SK-N-SH treated with all-trans-retinoic acid at 6 μM for 48 hours (cell line): ENCODE data around the gene PTGES.

Experiments
- ATAC-seq: fragments of 200-7000 bp; cut with Tn5 transposase; 3 replicates; pipeline ENCODE4 v1.9.1; 2020; ENCODE audit warnings: mild to moderate bottlenecking, moderate library complexity
- ARNTL ChIP-seq: fragments of 450-650 bp; formaldehyde crosslinking; IDR thresholded peaks from 2 replicates; pipeline ENCODE4 v1.5.0; 2020; ENCODE audit warnings: low read depth, mild to moderate bottlenecking, moderate library complexity, borderline replicate concordance
- BACH2 ChIP-seq: fragments of 250-450 bp; sonication (Bioruptor Pico); IDR thresholded peaks from 2 replicates; pipeline ENCODE4 v1.9.0; 2021; ENCODE audit warnings: mild to moderate bottlenecking, borderline replicate concordance
- CREB5 ChIP-seq: fragments of 250-450 bp; sonication (Bioruptor Pico); IDR thresholded peaks from 2 replicates; pipeline ENCODE4 v1.5.1; 2020; ENCODE audit warnings: low read depth, mild to moderate bottlenecking, moderate library complexity
- CSDC2 ChIP-seq: fragments of 250-450 bp; sonication (Bioruptor Pico); IDR thresholded peaks from 2 replicates; pipeline ENCODE4 v1.5.0; 2020; ENCODE audit warnings: mild to moderate bottlenecking, moderate library complexity
- CSRNP3 ChIP-seq: fragments of 250-450 bp; sonication (Bioruptor Pico); IDR thresholded peaks from 2 replicates; pipeline ENCODE4 v1.5.1; 2021; ENCODE audit warnings: mild to moderate bottlenecking, moderate library complexity
- ESRRG ChIP-seq: fragments of 250-450 bp; sonication (Bioruptor Pico); IDR thresholded peaks from 2 replicates; pipeline ENCODE4 v1.6.1; 2021; ENCODE audit warnings: mild to moderate bottlenecking
- GLIS3 ChIP-seq: fragments of 250-450 bp; sonication (Bioruptor Pico); IDR thresholded peaks from 2 replicates; pipeline ENCODE4 v1.5.0; 2020; ENCODE audit warnings: mild to moderate bottlenecking, moderate library complexity
- OSR1 ChIP-seq: fragments of 250-450 bp; sonication (Bioruptor Pico); IDR thresholded peaks from 2 replicates; pipeline ENCODE4 v1.8.0; 2022; ENCODE audit warnings: moderate library complexity, mild to moderate bottlenecking, inconsistent platforms
- PATZ1 ChIP-seq: fragments of 250-450 bp; sonication (Bioruptor Pico); IDR thresholded peaks from 2 replicates; pipeline ENCODE4 v1.8.0; 2020; ENCODE audit warnings: mild to moderate bottlenecking, moderate library complexity, borderline replicate concordance
- POU6F1 ChIP-seq: fragments of 250-450 bp; sonication (Bioruptor Pico); IDR thresholded peaks from 2 replicates; pipeline ENCODE4 v1.8.0; 2021; ENCODE audit warnings: low read depth, mild to moderate bottlenecking, moderate library complexity, borderline replicate concordance
- PPARA ChIP-seq: fragments of 250-450 bp; sonication (Bioruptor Pico); IDR thresholded peaks from 2 replicates; pipeline ENCODE4 v1.5.0; 2020; ENCODE audit warnings: mild to moderate bottlenecking, borderline replicate concordance
- RARB ChIP-seq: fragments of 250-450 bp; sonication (Bioruptor Pico); IDR thresholded peaks from 2 replicates; pipeline ENCODE4 v1.8.0; 2021; ENCODE audit warnings: mild to moderate bottlenecking, moderate library complexity
- SNAI2 ChIP-seq: fragments of 250-450 bp; sonication (Bioruptor Pico); IDR thresholded peaks from 2 replicates; pipeline ENCODE4 v1.5.0; 2020; ENCODE audit warnings: mild to moderate bottlenecking, moderate library complexity
- TCF4 ChIP-seq: fragments of 250-450 bp; sonication (Bioruptor Pico); IDR thresholded peaks from 2 replicates; pipeline ENCODE4 v1.8.0; 2021; ENCODE audit warnings: mild to moderate bottlenecking, moderate library complexity, borderline replicate concordance
- TOX ChIP-seq: fragments of 250-450 bp; sonication (Bioruptor Pico); IDR thresholded peaks from 2 replicates; pipeline ENCODE4 v1.8.0; 2021; ENCODE audit warnings: mild to moderate bottlenecking, moderate library complexity, borderline replicate concordance
- TSHZ2 ChIP-seq: fragments of 250-450 bp; sonication (Bioruptor Pico); IDR thresholded peaks from 2 replicates; pipeline ENCODE4 v1.5.0; 2020; ENCODE audit warnings: mild to moderate bottlenecking, moderate library complexity
- ZC3H10 ChIP-seq: fragments of 250-450 bp; sonication (Bioruptor Pico); IDR thresholded peaks from 2 replicates; pipeline ENCODE4 v1.5.1; 2021; ENCODE audit warnings: mild to moderate bottlenecking, moderate library complexity
- ZFP3 ChIP-seq: fragments of 250-450 bp; sonication (Bioruptor Pico); IDR thresholded peaks from 2 replicates; pipeline ENCODE4 v1.5.0; 2020; ENCODE audit warnings: mild to moderate bottlenecking, moderate library complexity
- ZFP30 ChIP-seq: fragments of 450-650 bp; formaldehyde crosslinking; IDR thresholded peaks from 2 replicates; pipeline ENCODE4 v1.5.0; 2022; ENCODE audit warnings: mild to moderate bottlenecking, moderate library complexity
- ZNF565 ChIP-seq: fragments of 450-650 bp; formaldehyde crosslinking; conservative IDR thresholded peaks from 2 replicates; pipeline ENCODE4 v1.5.0; 2020; ENCODE audit warnings: low read depth, mild to moderate bottlenecking, moderate library complexity
- ZNF70 ChIP-seq: fragments of 450-650 bp; formaldehyde crosslinking; IDR thresholded peaks from 2 replicates; pipeline ENCODE4 v1.5.0; 2020; ENCODE audit warnings: mild to moderate bottlenecking, moderate library complexity
- ZNF8 ChIP-seq: fragments of 450-650 bp; formaldehyde crosslinking; IDR thresholded peaks from 2 replicates; pipeline ENCODE4 v1.5.0; 2020; ENCODE audit warnings: mild to moderate bottlenecking, moderate library complexity

PTGES gene

GRCh38 chr9:129759804-129760502, 7.1 kb upstream of the PTGES start:
- no peak for TF ChIP-seq TOX (CRISPR knock-in tag)
- no peak for TF ChIP-seq SNAI2 (CRISPR knock-in tag)
- no peak for TF ChIP-seq RARB (CRISPR knock-in tag)
- TF ChIP-seq OSR1 (CRISPR knock-in tag), result no peak
- TF ChIP-seq ZFP30 (CRISPR knock-in tag), result no peak
- no peak for TF ChIP-seq ZFP3 (CRISPR knock-in tag)
- TF ChIP-seq TCF4 (CRISPR knock-in tag), result no peak
- TF ChIP-seq ARNTL, result no peak
- no peak for TF ChIP-seq ZC3H10 (CRISPR knock-in tag)
- no peak for TF ChIP-seq GLIS3 (CRISPR knock-in tag)
- TF ChIP-seq CREB5 (CRISPR knock-in tag), result no peak
- TF ChIP-seq CSRNP3 (CRISPR knock-in tag), result no peak
- no peak for TF ChIP-seq CSDC2 (CRISPR knock-in tag)
- TF ChIP-seq POU6F1, result no peak
- TF ChIP-seq PPARA (CRISPR knock-in tag), result no peak
- TF ChIP-seq ZNF8 (CRISPR knock-in tag), result no peak
- no peak for TF ChIP-seq PATZ1
- no peak for TF ChIP-seq ZNF565 (CRISPR knock-in tag)
- TF ChIP-seq ZNF70 (CRISPR knock-in tag), result no peak
- TF ChIP-seq TSHZ2 (CRISPR knock-in tag), result no peak
- ATAC-seq, result no peak

- ATAC-seq, result no peak
- no peak for TF ChIP-seq CREB5 (CRISPR knock-in tag)
- TF ChIP-seq GLIS3 (CRISPR knock-in tag), result no peak
- TF ChIP-seq CSDC2 (CRISPR knock-in tag), result no peak
- no peak for TF ChIP-seq BACH2 (CRISPR knock-in tag)
- no peak for TF ChIP-seq OSR1 (CRISPR knock-in tag)
- TF ChIP-seq CSRNP3 (CRISPR knock-in tag), result no peak
- no peak for TF ChIP-seq PATZ1
- TF ChIP-seq ZFP3 (CRISPR knock-in tag), result no peak
- no peak for TF ChIP-seq ZNF565 (CRISPR knock-in tag)
- TF ChIP-seq ESRRG, result no peak
- TF ChIP-seq PPARA (CRISPR knock-in tag), result no peak
- no peak for TF ChIP-seq ZC3H10 (CRISPR knock-in tag)
- TF ChIP-seq ZNF8 (CRISPR knock-in tag), result no peak
- no peak for TF ChIP-seq ZFP30 (CRISPR knock-in tag)
Measured at GRCh38 chr9:129759319-129759718, 6.5 kb upstream of the PTGES start.
